ENCODE data around the gene ARNT2. TPM values are rescaled to one million over a fixed set of nuclear protein-coding genes. Genes with fewer than 3 reads are reported as not detected.

Gene ARNT2
- total RNA-seq, 1 donor from 2014 or later, result 9.1 TPM

GRCh38 chr15:80462111-80462510, 57.9 kb downstream of the ARNT2 start:
- H3K4me3 ChIP-seq (ENCODE audit: low read depth, low read length), result no peak overlapping the region
- no peak for TF ChIP-seq CTCF (conservative IDR thresholded peaks at IDR 0.05; ENCODE audit: low read depth, low read length)
- no peak for DNase-seq (ENCODE audit: low read depth)

GRCh38 chr15:80462836-80463512, 58.8 kb downstream of the ARNT2 start:
- no peak for TF ChIP-seq CTCF (conservative IDR thresholded peaks at IDR 0.05; ENCODE audit: low read depth, low read length)
- H3K4me3 ChIP-seq (ENCODE audit: low read depth, low read length), result no peak overlapping the region
- no peak for DNase-seq (ENCODE audit: low read depth)

GRCh38 chr15:80464951-80465625, 60.9 kb downstream of the ARNT2 start:
- TF ChIP-seq CTCF (conservative IDR thresholded peaks at IDR 0.05; ENCODE audit: low read depth, low read length), result no peak
- H3K4me3 ChIP-seq (ENCODE audit: low read depth, low read length), result no peak overlapping the region
- DNase-seq (ENCODE audit: low read depth), result no peak

- TF ChIP-seq CTCF (conservative IDR thresholded peaks at IDR 0.05; ENCODE audit: low read depth, low read length), result no peak
- DNase-seq (ENCODE audit: low read depth), result no peak
- H3K4me3 ChIP-seq (ENCODE audit: low read depth, low read length), result no peak overlapping the region
Observed at GRCh38 chr15:80465626-80466005, 61.4 kb downstream of the ARNT2 start.

GRCh38 chr15:80466543-80466942, 62.4 kb downstream of the ARNT2 start:
- no peak overlapping the region for H3K4me3 ChIP-seq (ENCODE audit: low read depth, low read length)
- TF ChIP-seq CTCF (conservative IDR thresholded peaks at IDR 0.05; ENCODE audit: low read depth, low read length), result no peak

GRCh38 chr15:80467311-80467714, 63.1 kb downstream of the ARNT2 start:
- no peak for DNase-seq (ENCODE audit: low read depth)
- TF ChIP-seq CTCF (conservative IDR thresholded peaks at IDR 0.05; ENCODE audit: low read depth, low read length), result no peak
- H3K4me3 ChIP-seq (ENCODE audit: low read depth, low read length), result no peak overlapping the region

More at GRCh38 chr15:80466543-80466942, 62.4 kb downstream of the ARNT2 start:
- DNase-seq (ENCODE audit: low read depth), result no peak

- no peak overlapping the region for H3K4me3 ChIP-seq (ENCODE audit: low read depth, low read length)
- no peak for TF ChIP-seq CTCF (conservative IDR thresholded peaks at IDR 0.05; ENCODE audit: low read depth, low read length)
- no peak for DNase-seq (ENCODE audit: low read depth)
Observed at GRCh38 chr15:80468796-80469195, 64.6 kb downstream of the ARNT2 start.

All from epithelial cell of proximal tubule (primary cell).